GM19372 (cell line): ENCODE measurements around the gene GNPTG.
"Not testable (repeated sequence)": the region's sequence is repeated elsewhere in the genome, so short reads cannot be mapped to it uniquely, and the experiment has no call there.

Source experiments
- ATAC-seq: cut with Tn5 transposase; IDR thresholded peaks from one replicate; pipeline ENCODE4 v1.9.1; 2021; ENCODE audit warnings: mild to moderate bottlenecking, low read depth, moderate library complexity; ENCODE audit not compliant: unreplicated experiment

The GNPTG gene

GRCh38 chr16:1317479-1318267 is 34.1 kb upstream of the GNPTG start:
- ATAC-seq = no peak

GRCh38 chr16:1318268-1318545 is 33.5 kb upstream of the GNPTG start:
- no peak for ATAC-seq

- no peak for ATAC-seq
Observed at GRCh38 chr16:1319041-1319440, 32.7 kb upstream of the GNPTG start.

GRCh38 chr16:1320097-1320496 is 31.6 kb upstream of the GNPTG start:
- no peak for ATAC-seq

GRCh38 chr16:1320658-1321240 is 31.0 kb upstream of the GNPTG start:
- no peak for ATAC-seq

- no peak for ATAC-seq
Observed at GRCh38 chr16:1322407-1322806, 29.3 kb upstream of the GNPTG start.

- ATAC-seq = no peak
Observed at GRCh38 chr16:1323296-1324239, 28.2 kb upstream of the GNPTG start.

- no peak for ATAC-seq
Observed at GRCh38 chr16:1324286-1324826, 27.4 kb upstream of the GNPTG start.

GRCh38 chr16:1325261-1325660 is 26.5 kb upstream of the GNPTG start:
- ATAC-seq = no peak

- no peak for ATAC-seq
Observed at GRCh38 chr16:1325673-1326371, 25.9 kb upstream of the GNPTG start.

- ATAC-seq = no peak
Observed at GRCh38 chr16:1326391-1326790, 25.3 kb upstream of the GNPTG start.

- ATAC-seq = no peak
Observed at GRCh38 chr16:1326946-1327618, 24.6 kb upstream of the GNPTG start.

GRCh38 chr16:1327619-1327947 is 24.1 kb upstream of the GNPTG start:
- no peak for ATAC-seq

GRCh38 chr16:1328136-1328535 is 23.6 kb upstream of the GNPTG start:
- ATAC-seq = not testable (repeated sequence)

- not testable (repeated sequence) for ATAC-seq
Observed at GRCh38 chr16:1328961-1329360, 22.8 kb upstream of the GNPTG start.

GRCh38 chr16:1330260-1330914 is 21.3 kb upstream of the GNPTG start:
- no peak for ATAC-seq

- no peak for ATAC-seq
Observed at GRCh38 chr16:1330931-1331711, 20.6 kb upstream of the GNPTG start.

GRCh38 chr16:1331712-1332617 is 19.8 kb upstream of the GNPTG start:
- ATAC-seq = peak; percentile 68
